ENCODE measurements around the gene PTPRF.

- TF ChIP-seq, protein P1, sequence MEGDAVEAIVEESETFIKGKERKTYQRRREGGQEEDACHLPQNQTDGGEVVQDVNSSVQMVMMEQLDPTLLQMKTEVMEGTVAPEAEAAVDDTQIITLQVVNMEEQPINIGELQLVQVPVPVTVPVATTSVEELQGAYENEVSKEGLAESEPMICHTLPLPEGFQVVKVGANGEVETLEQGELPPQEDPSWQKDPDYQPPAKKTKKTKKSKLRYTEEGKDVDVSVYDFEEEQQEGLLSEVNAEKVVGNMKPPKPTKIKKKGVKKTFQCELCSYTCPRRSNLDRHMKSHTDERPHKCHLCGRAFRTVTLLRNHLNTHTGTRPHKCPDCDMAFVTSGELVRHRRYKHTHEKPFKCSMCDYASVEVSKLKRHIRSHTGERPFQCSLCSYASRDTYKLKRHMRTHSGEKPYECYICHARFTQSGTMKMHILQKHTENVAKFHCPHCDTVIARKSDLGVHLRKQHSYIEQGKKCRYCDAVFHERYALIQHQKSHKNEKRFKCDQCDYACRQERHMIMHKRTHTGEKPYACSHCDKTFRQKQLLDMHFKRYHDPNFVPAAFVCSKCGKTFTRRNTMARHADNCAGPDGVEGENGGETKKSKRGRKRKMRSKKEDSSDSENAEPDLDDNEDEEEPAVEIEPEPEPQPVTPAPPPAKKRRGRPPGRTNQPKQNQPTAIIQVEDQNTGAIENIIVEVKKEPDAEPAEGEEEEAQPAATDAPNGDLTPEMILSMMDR (IDR thresholded peaks at IDR 0.05; ENCODE audit: low read depth, low read length) = no peak
- TF ChIP-seq POLR2A (IDR thresholded peaks at IDR 0.05; ENCODE audit: extremely low read depth, insufficient read length) (no peak), MAX (IDR thresholded peaks at IDR 0.05; ENCODE audit: low read depth, low read length) (no peak)
Measured at GRCh38 chr1:43668956-43669355, 138.3 kb downstream of the PTPRF start.
